ENCODE results near the gene GPT2. TPM values are rescaled to one million over a fixed set of nuclear protein-coding genes. Genes with fewer than 3 reads are reported as not detected.

The GPT2 gene
- polyA plus RNA-seq, 1 experiment: 18.5 TPM

GRCh38 chr16:46904471-46904870 lies 20.3 kb downstream of the GPT2 start:
- no peak for TF ChIP-seq CTCF (IDR thresholded peaks at IDR 0.05; ENCODE audit: low read depth, low read length)
- Histone ChIP-seq H3K27me3 (ENCODE audit: control insufficient read depth, insufficient read depth, low read length) (no peaks in the 10 kb centered on the region), H3K27ac (ENCODE audit: low read depth, low read length) (no peak overlapping the region), H3K4me3 (ENCODE audit: low read depth, low read length) (no peak overlapping the region), H3K9me3 (ENCODE audit: control insufficient read depth, insufficient read depth, low read length) (no peaks in the 10 kb centered on the region)
- no peak for DNase-seq (ENCODE audit: low read depth, low spot score)
- POLR2A ChIA-PET: no interaction called here
- CTCF ChIA-PET: interaction anchor here (2.0 kb wide), 1 partner anchor 50 kb away, joined by 10 read pairs; no protein-coding TSS in a partner anchor

- POLR2A ChIA-PET: no interaction called here
- DNase-seq (ENCODE audit: low read depth, low spot score): no peak
- H3K27ac ChIP-seq (ENCODE audit: low read depth, low read length): no peak overlapping the region
- H3K9me3 ChIP-seq (ENCODE audit: control insufficient read depth, insufficient read depth, low read length): no peaks in the 10 kb centered on the region
- no peak for TF ChIP-seq CTCF (IDR thresholded peaks at IDR 0.05; ENCODE audit: low read depth, low read length)
- H3K4me3 ChIP-seq (ENCODE audit: low read depth, low read length): no peak overlapping the region
- CTCF ChIA-PET: interaction anchor here (1.5 to 4.9 kb wide), 5 partner anchors 20 to 232 kb away, joined by 4 to 187 read pairs (median 34); no protein-coding TSS in a partner anchor
- H3K27me3 ChIP-seq (ENCODE audit: control insufficient read depth, insufficient read depth, low read length): no peaks in the 10 kb centered on the region
Observed at GRCh38 chr16:46906360-46907060, 22.3 kb downstream of the GPT2 start.

- no peaks in the 10 kb centered on the region for H3K9me3 ChIP-seq (ENCODE audit: control insufficient read depth, insufficient read depth, low read length)
Observed at GRCh38 chr16:46907061-46907774, 23.1 kb downstream of the GPT2 start.

GRCh38 chr16:46908540-46909372 lies 24.6 kb downstream of the GPT2 start:
- Histone ChIP-seq H3K27ac (ENCODE audit: low read depth, low read length) (no peak overlapping the region), H3K27me3 (ENCODE audit: control insufficient read depth, insufficient read depth, low read length) (no peaks in the 10 kb centered on the region), H3K4me3 (ENCODE audit: low read depth, low read length) (no peak overlapping the region), H3K9me3 (ENCODE audit: control insufficient read depth, insufficient read depth, low read length) (no peaks in the 10 kb centered on the region)
- ChIA-PET CTCF (interaction anchor here (0.5 to 4.9 kb wide), 32 partner anchors 8 to 1944 kb away, joined by 3 to 187 read pairs (median 4); partner anchors contain the start of gene GPT2), POLR2A (interaction anchor here (0.6 to 1.8 kb wide), 2 partner anchors 55 to 78 kb away, joined by 3 to 7 read pairs; partner anchors contain the start of gene C16orf87)
- peak; percentile 67 for TF ChIP-seq CTCF (IDR thresholded peaks at IDR 0.05; ENCODE audit: low read depth, low read length)
- DNase-seq (ENCODE audit: low read depth, low spot score): peak; percentile 30

More at GRCh38 chr16:46907061-46907774, 23.1 kb downstream of the GPT2 start:
- ChIA-PET CTCF (interaction anchor here (1.5 to 4.9 kb wide), 4 partner anchors 21 to 233 kb away, joined by 4 to 187 read pairs (median 39); no protein-coding TSS in a partner anchor), POLR2A (no interaction called here)
- Histone ChIP-seq H3K27ac (ENCODE audit: low read depth, low read length) (no peak overlapping the region), H3K4me3 (ENCODE audit: low read depth, low read length) (no peak overlapping the region), H3K27me3 (ENCODE audit: control insufficient read depth, insufficient read depth, low read length) (no peaks in the 10 kb centered on the region)
- no peak for TF ChIP-seq CTCF (IDR thresholded peaks at IDR 0.05; ENCODE audit: low read depth, low read length)
- DNase-seq (ENCODE audit: low read depth, low spot score): no peak

Data from AG04450 (cell line).